HG03159 (cell line): Measurements from ENCODE around the gene IFITM10.
"Not testable (repeated sequence)": the region's sequence is repeated elsewhere in the genome, so short reads cannot be mapped to it uniquely, and the experiment has no call there.

Experiments used
- ATAC-seq: cut with Tn5 transposase; IDR thresholded peaks from one replicate; pipeline ENCODE4 v1.9.1; 2021; ENCODE audit warnings: mild to moderate bottlenecking, moderate library complexity; ENCODE audit not compliant: unreplicated experiment

IFITM10 gene

DNA sequence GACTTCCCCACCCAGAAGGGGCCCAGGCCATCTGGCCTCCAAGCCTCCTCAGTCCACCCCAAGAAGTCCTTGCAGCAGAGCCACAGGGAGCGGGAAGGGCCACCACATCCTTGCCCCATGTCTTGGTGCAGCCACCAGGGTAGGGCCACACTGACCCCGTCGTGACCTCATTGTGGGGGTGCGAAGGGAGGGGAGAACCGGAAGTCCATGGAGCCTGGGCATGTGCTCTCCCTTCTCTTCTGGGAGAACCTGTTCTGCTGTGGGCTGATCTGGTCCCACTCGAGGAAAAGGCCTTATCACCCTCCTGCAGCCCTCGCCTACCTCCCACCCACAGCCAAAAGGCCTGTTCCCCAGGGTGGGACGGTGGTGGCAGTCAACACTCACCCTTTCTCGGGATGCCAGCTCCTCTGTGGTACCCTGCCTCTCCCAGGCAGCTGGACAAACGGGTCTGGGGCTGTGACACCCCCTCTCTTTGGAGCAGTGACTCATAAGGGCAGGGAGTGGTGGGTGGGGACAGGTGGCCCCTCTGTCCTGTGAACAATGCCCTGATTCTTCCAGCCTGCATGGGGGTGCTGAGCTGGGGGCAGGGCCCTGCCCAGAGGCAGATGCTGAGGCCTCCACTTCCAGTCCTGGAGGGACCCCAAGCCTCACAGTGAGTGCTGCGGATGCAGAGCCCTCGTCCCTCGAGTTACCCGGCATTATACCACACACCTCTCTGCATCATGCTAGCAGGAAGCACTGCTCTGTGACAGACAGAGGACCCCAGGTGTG, 27.9 kb upstream of the IFITM10 start:
- ATAC-seq, result no peak

DNA sequence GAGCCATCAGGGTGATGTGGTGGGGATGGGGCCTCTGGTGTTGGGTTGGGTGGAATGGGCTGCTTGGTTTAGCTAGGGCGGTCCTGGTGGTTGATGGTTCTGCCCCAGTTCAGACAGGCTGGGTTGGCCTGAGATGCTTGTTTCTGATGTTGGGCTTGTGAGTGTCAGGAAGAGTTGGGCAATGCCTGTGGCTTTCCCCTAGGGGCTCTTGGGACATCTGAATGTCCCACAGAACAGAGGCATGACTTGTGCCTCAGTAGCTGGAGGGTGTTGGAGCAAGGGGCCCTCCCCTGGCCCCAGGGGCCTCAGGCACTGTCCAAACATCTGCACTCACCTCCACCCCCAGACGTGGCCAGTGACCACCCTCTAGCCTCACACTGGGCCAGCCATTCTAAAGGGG, 27.3 kb upstream of the IFITM10 start:
- no peak for ATAC-seq

DNA sequence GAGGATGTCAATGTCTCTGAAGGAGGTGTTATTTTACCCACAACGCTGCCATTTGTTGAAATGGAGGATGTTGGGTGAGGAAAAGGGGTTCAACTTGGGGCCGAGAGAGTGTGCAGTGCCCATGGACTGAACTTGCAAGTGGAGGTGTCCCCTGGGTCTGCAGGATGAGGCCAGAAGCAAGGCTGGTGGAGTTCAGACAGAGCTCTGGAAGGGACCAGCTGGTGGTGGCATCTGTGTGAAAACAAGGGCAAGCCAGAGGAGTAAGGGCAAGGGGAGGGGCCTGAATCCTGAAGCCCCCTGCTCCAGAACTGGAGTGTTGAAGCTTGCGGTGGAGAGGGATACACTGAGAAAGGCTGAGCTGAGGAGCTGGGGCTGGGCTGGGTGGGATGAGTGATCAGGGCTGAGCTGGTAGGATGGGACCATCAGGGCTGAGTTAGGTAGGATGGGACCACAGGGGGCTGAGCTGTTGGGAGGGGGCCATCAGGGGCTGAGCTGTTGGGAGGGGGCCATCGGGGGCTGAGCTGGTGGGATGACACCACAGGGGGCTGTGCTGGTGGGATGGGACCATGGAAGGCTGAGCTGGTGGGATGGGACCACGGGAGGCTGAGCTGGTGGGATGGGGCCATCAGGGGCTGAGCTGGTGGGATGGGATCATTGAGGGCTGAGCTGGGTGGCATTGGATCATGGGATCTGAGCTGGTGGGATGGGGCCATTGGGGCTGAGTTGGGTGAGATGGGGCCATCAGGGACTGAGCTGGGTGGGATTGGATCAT, 26.7 kb upstream of the IFITM10 start:
- no peak for ATAC-seq

DNA sequence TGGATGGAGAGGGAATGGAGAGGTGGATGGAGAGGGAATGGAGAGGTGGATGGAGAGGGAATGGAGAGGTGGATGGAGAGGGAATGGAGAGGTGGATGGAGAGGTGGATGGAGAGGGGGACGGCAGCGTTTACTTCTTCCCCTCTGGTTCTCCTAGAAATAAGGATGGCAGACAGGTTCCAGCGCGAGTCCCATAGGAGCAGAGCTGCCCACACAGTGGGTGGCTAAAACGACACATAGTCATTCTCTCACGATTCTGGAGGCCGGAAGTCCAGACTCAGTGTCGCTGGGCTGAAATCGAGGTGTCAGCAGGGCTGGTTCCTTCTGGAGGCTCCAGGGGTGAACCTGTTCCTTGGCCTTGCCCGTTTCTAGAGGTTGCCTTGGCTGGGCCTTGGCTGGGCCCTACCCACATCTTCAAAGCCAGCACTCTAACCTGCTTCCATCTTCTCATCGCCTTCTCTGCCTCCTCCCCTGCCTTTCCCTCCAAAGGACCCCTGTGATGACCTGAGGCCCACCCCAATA, 26.0 kb upstream of the IFITM10 start:
- ATAC-seq, result no peak

DNA sequence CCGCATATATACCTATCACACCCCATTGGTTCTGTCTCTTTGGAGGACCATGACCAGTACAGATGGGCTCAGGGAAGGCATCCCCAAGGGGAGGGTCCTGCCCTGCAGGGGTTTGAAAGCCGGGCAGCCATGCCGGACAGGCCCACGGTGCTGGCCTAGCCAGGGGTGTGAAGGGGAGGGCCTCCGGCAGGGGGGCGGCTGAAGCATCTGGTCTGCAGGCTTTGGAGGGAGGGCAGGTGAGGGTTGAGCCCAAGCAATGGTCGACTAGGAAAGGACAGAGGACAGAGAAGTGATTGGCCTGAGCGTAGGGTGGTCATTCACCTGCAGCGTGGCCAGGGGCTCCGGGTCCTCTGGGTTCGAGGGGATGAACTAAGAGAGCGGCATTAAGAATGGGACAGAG, 24.5 kb upstream of the IFITM10 start:
- ATAC-seq, result no peak

DNA sequence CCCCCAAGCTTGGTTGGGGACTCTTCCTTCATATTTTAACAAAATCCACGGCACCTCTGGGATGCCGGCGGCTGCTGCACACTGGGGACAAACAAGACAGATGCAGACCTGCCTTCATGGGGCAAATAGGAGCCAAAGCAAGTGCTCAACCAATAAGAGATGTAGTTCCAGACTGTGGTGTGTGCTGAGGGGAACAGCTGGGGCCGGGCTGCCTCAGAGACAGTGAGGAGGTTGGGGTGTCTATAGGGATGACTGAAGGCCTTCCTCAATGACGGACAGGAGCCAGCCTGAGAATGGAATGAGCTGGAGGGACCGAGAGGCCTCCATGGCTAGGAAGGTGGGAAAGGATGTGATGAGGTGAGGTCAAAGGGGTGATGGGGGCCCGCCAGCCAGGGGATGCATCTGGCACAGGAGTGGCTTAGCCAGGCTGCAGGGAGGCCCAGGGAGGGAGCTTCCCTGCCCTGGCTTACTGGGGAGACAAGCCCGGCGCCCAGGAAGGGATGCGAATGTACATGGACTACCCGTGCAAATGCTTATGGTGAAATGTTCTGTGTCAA, 23.7 kb upstream of the IFITM10 start:
- no peak for ATAC-seq

DNA sequence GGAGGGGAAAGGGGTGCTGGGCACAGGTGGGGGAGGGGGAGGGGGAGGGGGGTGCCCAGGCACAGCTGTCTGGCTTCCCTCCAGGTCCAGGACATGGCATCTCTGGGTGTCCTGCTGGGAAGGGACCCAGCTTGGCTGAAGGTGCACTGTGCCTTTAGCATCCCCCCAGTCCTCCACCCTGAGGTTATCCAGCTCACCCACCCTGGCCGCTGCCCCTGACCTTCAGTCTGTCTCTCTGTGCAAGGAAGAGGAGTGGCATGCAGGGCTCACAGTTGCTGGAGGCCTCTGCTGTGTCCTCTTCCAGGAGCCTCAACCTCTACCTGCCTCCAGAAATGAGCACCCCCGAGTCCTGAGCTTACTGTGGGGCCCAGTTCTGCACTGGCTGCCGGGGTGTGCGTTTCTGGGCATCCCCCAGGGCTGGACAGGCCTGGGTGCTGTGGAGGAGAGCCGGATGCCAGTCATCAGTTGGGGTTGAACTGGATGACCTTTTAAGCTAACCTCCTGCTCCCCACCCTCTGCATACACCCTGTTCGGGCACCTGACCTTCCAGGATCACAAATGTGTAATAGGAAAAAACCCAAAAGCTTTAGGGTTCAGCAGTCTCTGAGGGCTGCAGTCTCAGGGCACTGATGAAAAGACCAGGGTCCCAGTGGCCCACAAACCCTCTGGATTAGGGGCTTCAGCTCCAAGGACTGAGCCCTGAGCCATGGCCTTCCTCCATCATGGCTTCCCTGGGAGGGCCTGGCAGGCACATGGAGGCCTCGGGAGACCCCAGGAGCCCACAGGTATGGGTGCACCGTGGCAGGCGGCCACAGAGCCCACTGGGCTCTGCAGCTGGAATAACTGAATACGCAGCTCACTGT, 23.0 kb upstream of the IFITM10 start:
- no peak for ATAC-seq

DNA sequence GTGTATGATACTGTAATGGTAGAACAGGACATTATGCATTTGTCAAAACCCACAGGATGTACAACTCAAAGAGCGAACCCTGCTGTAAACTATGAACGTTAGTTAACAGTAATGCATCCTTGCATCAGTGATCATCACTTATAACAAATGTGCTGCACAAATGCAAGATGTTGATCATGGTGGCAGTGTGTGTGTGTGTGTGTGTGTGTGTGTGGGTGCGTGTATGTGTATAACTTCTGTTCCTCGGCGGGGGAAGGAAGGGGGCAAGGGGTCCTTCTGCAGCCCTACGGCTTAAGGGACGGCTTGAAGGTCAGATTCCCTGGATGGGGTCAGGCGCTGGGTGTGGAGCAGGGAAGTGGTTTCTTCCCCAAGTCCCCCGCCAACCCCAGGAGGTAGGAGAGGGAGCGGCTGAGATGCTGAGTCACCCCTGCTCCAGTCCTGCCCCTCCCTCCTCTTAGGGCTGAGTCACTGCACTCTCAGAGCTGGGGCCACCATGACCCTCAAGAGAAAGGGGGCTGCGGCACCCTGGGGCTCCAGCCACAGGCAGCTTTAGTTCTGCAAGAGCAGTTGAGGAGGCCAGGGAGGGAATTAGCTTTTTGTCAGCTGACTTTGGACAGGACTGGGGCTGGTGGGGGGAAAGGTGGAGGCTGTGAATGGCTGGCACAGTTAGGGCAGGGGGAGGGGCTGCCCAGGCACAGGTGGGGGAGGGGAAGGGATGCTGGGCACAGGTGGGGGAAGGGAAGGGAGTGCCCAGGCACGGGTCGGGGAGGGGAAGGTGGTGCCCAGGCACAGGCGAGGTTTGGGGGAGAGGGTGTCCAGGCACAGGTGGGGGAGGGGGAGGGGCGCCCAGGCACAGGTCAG, 22.1 kb upstream of the IFITM10 start:
- no peak for ATAC-seq

DNA sequence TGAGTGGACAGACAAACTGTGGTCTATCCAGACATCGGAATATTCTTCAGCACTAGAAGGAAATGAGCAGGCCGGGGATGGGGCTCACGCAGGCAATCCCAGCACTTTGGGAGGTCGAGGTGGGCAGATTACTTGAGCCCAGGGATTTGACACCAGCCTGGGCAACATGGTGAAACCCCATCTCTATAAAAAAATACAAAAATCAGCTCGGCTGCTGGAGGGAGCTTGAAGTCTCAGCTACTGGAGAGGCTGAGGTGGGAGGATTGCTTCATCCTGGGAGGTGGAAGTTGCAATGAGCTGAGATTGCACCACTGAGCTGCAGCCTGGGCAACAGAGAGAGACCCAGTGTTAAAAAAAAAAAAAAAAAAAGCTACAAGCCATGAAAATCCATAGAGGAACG, 21.3 kb upstream of the IFITM10 start:
- ATAC-seq, result no peak

DNA sequence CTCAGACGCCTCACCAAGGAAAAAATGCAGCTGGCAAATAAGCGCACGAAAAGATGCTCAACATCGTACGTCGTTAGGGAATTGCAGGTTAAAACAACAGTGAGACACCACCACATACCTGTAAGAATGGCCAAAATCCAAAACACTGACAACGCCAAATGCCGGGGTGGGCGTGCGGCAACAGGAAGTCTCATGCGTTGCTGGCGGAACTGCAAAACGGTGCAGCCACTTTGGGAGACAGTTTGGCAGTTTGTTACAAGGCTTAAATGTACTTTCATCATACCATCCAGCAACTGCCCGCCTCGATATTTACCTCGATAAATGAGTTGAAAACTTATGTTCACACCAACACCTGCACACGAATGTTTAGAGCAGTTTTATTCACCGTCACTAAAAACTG, 20.9 kb upstream of the IFITM10 start:
- no peak for ATAC-seq

DNA sequence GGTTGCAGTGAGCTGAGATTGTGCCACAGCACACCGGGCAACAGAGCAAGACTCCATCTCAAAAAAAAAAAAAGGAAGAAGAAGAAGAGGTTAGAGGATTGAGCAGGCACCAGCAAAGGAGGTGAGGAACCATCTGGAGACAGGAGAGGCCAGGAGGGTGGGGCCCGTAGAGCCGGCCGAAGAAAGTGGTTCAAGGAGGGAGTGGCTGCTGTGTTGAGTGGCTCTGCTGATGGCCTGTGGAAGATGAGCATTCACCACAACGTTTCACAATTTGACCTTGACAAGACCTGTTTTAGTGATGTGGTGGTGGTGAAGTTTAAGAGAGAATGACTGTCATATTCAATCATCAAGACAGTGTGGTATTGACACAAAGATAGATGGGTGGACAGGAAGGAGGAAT, 20.1 kb upstream of the IFITM10 start:
- no peak for ATAC-seq

DNA sequence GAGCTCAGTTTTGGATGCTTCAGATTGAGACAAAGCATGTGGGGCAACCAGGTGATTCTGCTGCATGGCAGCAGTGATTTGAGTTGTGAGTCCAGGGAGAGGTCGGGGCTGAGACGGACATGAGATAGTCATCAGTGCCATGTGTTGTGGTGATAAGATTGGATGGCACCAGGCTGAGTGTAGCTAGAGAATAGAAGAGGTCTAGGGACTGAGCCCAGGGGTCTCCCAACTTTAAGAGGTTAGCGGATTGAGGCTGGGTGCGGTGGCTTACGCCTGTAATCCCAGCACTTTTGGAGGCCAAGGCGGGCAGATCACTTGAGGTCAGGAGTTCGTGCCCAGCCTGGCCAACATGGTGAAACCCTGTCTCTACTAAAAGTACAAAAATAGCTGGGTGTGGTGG, 19.7 kb upstream of the IFITM10 start:
- no peak for ATAC-seq

DNA sequence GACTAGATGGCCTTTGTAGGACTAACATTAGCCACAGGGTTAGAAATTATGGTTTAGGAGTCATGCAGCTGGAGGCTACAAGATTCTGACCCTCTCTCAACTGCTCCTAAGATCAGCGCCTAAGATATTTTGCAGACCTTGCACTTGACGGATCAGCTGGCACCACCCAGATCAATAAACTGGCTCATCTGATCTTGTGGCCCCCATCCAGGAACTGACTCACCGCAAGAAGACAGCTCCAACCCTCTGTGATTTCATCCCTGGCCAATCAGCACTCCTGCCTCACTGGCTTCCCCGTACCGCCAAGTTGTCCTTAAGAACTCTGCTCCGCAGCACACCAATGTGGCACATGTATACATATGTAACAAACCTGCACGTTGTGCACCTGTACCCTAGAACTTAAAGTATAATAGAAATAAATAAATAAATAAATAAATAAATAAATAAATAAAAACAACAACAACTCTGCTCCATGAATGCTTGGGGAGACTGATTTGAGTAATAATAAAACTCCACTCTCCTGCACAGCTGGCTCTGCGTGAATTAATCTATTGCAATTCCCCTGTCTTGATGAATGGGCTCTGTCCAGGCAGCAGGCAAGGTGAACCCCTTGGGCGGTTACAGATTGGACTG, 19.0 kb upstream of the IFITM10 start:
- not testable (repeated sequence) for ATAC-seq

DNA sequence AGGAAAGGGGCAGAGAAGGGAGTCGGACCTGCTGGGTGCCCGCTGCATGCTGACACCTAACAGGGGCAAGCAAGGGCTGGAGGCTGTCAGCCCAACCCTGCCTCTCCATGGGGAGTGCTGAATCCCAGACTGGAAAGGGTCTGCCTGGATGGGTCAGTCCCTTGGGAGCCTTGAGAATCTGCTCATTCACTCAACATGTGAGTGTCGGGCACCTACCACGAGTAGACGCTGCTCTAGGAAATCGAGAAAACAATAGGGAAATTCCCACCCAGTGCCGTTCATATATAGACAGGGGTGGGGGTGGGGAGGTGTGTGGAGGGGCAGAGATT, 17.7 kb upstream of the IFITM10 start:
- ATAC-seq, result no peak

DNA sequence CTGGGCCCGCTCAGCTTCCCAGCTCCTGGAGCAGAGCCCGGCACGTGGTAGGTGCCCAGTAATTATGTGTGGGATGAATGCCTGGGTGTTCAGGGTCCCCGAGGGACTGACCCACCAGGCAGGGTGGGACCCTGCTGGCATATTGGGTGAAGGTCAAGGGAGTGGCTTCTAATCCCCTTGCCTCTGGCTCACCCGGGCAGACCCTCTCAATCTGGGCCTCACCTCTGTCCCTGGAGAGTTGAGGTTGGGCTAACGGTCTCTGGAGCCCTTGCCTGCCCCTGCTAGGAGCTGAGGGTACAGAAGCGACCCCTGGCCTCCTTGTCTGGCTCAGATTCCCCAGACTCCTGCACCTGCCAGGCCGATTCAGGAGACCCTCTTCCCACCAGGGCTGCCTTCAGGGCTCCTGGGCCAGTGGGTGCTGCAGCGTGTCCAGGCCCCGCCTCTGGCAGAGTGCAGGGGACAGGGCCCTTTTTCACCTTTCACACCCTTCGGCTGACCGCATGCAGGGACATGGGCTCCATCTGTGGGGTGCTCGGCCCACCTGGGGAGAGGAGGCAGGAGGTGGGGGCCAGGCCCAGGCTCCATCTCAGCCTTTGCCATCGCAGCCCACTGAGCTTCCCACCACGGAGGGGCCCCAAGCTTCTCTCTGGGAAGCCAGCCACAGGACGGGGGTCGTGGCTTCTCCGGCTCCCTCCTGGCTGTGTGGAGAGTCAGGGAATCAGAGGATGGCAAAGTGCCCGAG, 17.2 kb upstream of the IFITM10 start:
- no peak for ATAC-seq

DNA sequence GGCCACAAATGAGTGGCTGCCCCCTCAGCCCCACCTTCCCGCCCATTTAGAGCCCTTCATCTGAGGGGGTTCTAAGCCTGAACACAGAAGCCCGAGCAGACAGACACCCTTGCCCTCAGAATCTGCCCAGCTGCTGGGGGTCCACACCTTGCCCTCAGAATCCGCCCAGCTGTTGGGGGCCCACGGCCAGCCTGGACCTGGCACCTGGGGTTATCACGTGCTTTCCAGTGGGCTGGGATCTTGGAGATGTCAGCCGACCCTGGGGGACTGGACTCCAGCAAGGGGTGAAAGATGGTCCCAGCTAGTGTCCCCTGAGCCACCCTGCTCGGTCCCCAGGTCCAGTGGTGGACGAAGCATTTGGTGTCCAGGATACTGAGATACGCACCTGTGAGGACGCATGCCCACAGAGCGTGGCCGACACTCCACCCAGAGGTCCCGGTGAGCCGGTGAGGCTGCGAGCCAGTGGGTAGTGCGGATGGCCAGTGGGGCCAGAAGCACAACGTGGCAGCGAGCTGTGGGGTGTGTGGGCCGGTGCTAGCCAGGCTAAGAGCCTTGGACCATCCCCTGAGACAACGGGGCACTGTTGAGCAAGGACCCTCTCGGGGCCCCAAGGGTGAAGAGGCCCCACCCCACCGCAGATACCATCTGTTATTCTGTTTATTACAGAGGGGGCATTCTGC, 16.5 kb upstream of the IFITM10 start:
- ATAC-seq, result no peak

DNA sequence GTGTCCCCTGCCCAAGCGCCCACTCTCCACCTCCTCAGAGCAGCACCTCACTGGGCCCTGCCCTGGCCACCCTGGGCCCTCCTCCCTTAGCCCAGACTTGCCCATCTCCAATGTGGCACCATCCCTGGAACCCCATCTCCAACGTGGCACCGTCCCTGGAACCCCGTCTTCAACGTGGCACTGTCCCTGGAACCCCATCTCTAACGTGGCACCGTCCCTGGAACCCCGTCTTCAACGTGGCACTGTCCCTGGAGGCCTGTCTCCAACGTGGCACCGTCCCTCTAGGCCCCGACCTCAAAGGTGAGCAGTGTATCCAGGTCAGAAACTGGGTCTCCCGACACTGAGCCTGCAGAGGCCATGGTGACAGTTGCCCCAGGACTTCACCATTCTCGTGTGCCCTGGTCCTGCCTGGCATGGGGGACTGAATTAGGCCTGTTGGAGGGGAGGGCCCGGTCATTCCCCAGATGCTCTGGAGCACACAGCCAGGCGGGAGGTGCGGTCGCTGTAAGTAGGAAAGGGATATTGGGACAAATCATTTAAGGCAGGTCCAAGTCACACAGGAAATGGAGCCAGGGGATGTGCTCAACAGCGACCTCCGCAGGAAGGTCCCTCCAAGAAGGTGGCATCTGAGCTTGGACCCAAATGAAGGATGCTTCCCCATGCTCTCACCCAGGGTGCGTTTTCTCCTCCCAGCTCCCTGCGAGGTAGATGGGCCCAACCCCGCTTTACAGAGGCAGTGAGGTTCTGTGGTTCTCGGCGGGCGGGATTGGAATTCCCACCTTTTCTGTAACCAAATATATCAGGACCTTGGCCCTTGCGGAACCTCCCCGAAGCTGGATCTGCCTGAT, 15.7 kb upstream of the IFITM10 start:
- no peak for ATAC-seq
